Left lung (tissue), 10 donors: ENCODE data around the gene PHAF1. TPM values are rescaled to one million over a fixed set of nuclear protein-coding genes. Genes with fewer than 3 reads are reported as not detected.

Source experiments
- ATAC-seq: fragments of 200-7000 bp; cut with Tn5 transposase; one replicate; pipeline ENCODE4 v1.9.1; 2020; ENCODE audit warnings: moderate library complexity
- DNase-seq, 4 donors: peaks; one replicate each; pipeline ENCODE4 v3.0.0-alpha.2; 2013 to 2020
- H3K27ac ChIP-seq, 2 donors: fragments of 200-600 bp; sonication (generic) in 1 of 2; one replicate each; pipeline versions ENCODE4 v1.5.0 to v1.8.0; 2020 to 2021
- H3K27me3 ChIP-seq, 2 donors: fragments of 200-600 bp; sonication (generic) in 1 of 2; one replicate each; pipeline versions ENCODE4 v1.5.0 to v1.8.0; 2020 to 2021
- H3K36me3 ChIP-seq, 2 donors: fragments of 200-600 bp; sonication (generic) in 1 of 2; one replicate each; pipeline versions ENCODE4 v1.5.0 to v1.8.0; 2020 to 2021
- H3K4me1 ChIP-seq, 2 donors: fragments of 200-600 bp; one replicate each; pipeline ENCODE4 v1.8.0; 2021
- H3K4me3 ChIP-seq, 2 donors: fragments of 200-600 bp; sonication (generic) in 1 of 2; one replicate each; pipeline versions ENCODE4 v1.5.0 to v1.8.0; 2020 to 2021; ENCODE audit warnings: mild to moderate bottlenecking in 1 of 2
- H3K9me3 ChIP-seq, 2 donors: fragments of 200-600 bp; sonication (generic) in 1 of 2; one replicate each; pipeline versions ENCODE4 v1.5.0 to v1.8.0; 2020 to 2021
- intact Hi-C, 2 donors: fragments of 100-400 bp; cut with DNase I; formaldehyde crosslinking; loops; one replicate each; pipeline versions ENCODE4 v1.11.2 to v1.14.2; 2022
- polyA plus RNA-seq, 6 donors: library from polyadenylated mRNA; unstranded; fragments of 120-200 nt; gene quantifications; one replicate each; pipeline ENCODE4 v1.2.1, GENCODE V29; 2013; ENCODE audit not compliant: insufficient read length in 6 of 6
- total RNA-seq, 2 donors: library from RNA; stranded (reverse); fragmentation: NEBNext Ultra II Directional; extraction: Animal tissue kit (Norgen Biotek cat#: 25700); gene quantifications; one replicate each; pipeline ENCODE4 v1.2.1, GENCODE V29; 2021
- TF ChIP-seq, protein P1 (sequence below), 2 donors: fragments of 200-600 bp; sonication (generic) in 1 of 2; IDR thresholded peaks; one replicate each; pipeline versions ENCODE4 v1.5.0 to v1.8.0; 2021; ENCODE audit warnings: antibody characterized with exemption in 2 of 2
- donor health status: DM: no; HTN: yes; CAD: no.
- donor health status: DM: no; HTN: no; CAD: no.

The PHAF1 gene
- total and polyA plus RNA-seq, 8 donors: 12.3 to 26.5 (median 23.5) TPM

DNA sequence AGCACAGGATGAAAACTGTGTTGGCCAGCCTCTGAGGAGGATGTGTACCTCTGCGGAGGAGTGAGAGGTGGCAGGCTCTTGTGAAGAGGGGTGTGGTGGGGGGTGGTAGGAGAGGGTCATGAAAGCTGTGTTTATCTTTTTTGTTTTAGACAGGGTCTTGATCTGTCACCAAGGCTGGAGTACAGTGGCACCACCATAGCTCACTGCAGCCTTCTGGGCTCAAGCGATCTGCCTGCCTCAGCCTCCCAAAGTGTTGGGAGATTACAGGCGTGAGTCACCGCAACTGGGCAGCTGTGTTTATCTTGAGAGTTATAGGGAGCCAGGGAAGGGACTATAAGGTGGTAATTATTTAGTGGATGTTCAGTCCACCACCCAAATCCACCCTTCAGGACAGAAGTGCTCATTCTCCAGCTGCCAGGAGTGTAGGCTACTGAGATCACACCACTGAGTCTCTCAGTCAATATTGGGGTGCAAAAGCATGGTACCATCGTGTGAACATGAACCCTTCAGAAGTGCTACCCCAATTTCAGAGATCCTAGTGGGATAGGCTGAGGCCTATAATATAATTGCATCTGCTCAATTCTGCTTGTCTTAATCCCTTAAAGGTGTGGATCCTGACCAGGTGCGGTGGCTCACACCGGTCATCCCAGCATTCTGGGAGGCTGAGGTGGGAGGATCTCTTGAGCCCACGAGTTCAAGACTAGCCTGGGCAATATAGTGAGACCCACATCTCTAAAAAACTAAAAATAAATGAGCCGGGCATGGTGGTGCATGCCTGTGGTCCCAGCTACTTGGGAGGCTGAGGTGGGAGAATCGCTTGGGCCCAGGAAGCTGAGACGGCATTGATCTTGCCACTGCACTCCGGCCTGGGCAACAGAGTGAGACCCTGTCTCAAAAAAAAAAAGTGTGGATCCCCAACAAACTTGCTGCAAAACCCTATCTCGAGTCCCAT lies 81.0 kb downstream of the PHAF1 start:
- peak overlapping the region; percentile 19 to 35 for H3K27ac ChIP-seq
- TF ChIP-seq, protein P1, sequence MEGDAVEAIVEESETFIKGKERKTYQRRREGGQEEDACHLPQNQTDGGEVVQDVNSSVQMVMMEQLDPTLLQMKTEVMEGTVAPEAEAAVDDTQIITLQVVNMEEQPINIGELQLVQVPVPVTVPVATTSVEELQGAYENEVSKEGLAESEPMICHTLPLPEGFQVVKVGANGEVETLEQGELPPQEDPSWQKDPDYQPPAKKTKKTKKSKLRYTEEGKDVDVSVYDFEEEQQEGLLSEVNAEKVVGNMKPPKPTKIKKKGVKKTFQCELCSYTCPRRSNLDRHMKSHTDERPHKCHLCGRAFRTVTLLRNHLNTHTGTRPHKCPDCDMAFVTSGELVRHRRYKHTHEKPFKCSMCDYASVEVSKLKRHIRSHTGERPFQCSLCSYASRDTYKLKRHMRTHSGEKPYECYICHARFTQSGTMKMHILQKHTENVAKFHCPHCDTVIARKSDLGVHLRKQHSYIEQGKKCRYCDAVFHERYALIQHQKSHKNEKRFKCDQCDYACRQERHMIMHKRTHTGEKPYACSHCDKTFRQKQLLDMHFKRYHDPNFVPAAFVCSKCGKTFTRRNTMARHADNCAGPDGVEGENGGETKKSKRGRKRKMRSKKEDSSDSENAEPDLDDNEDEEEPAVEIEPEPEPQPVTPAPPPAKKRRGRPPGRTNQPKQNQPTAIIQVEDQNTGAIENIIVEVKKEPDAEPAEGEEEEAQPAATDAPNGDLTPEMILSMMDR (IDR thresholded peaks at IDR 0.05): no peak
- H3K27me3 ChIP-seq: no peaks in the 10 kb centered on the region
- no peaks in the 10 kb centered on the region for H3K9me3 ChIP-seq
- intact Hi-C loops: no loop called here
- peaks cover 15 to 46% of the 10 kb centered on the region in 2 donors for H3K4me1 ChIP-seq
- no peak for DNase-seq
- peak overlapping the region in 1 of 2 donors; percentile 40 for H3K4me3 ChIP-seq
- peaks cover 0 to 24% of the 10 kb centered on the region in 2 donors for H3K36me3 ChIP-seq
- no peak for ATAC-seq

DNA sequence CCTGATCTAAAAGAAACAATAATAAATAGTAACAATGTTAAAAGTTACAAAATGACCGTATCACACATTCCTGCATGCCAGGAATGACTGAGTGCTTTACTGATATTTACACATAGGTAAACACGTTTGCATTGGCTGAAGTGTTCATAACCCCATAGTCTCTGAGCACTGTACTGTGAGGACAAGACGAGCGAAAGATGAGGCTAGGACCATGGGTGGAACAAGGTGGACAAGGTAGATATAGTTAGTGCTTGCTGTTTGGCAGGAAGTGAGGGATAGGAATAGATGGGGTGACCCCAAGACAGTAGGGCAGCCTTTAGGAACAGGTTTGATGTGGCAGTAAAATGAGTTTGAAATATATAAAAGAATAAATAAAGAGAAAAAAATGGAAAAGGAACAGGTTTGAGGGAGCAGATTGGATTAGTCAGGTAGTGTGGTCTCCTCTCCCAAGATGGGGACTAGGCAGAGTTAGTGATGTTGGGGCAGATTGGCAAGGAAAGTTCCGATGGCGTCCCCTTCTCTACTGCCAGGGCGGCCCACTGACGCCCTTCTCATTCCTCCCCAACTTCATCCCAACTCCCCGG lies 81.8 kb downstream of the PHAF1 start:
- no peaks in the 10 kb centered on the region for H3K9me3 ChIP-seq

DNA sequence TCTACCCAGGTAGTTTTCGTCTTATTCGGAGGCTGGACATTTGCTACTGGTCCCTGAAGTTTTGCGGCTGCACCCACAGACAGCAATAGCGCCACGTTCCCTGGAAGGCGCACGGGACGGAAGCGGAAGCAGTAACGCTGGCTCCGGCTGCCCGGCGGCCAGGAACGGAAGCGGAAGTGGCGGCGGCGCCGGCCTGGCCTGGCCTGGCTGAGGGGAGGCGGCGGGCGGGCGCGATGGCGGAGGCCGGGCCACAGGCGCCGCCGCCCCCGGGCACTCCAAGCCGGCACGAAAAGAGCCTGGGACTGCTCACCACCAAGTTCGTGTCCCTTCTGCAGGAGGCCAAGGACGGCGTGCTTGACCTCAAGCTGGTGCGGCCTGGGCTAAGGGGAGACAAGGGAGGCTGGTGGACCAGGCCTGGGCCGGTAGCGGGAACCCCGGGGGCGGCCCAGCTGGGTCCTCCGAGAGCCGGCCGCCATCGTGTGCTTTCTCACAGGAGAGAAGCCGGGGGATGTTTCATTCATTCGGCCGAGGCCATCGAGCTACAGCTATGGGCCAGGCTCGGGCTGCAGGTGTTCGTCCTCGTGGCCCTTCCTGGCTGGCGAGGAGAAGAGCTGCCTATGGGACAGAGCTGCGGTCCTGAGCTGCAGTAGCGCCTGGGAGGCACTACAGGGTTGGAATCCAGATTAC lies 82.4 kb downstream of the PHAF1 start, which contains the start of gene E2F4:
Gene E2F4, plus strand, starts transcription at position 161 of the 687 bp plus-strand sequence. Its CDS starts 73 bp downstream, at position 234.
- H3K9me3 ChIP-seq: no peaks in the 10 kb centered on the region
- peaks cover 15 to 52% of the 10 kb centered on the region in 2 donors for H3K4me1 ChIP-seq
- intact Hi-C loops: no loop called here
- H3K27me3 ChIP-seq: no peaks in the 10 kb centered on the region
- peak within 1 kb of the TSS; percentile 48 to 82 for H3K27ac ChIP-seq
- DNase-seq: peak; percentile 86 to 98 (median 92)
- TF ChIP-seq, protein P1 (IDR thresholded peaks at IDR 0.05): no peak
- peak within 1 kb of the TSS; percentile 97 to 99 for H3K4me3 ChIP-seq
- peaks cover 0 to 38% of the 10 kb centered on the region in 2 donors for H3K36me3 ChIP-seq
- ATAC-seq: peak; percentile 98

More for the DNA sequence above, 81.8 kb downstream of the PHAF1 start:
- ATAC-seq: no peak
- Histone ChIP-seq H3K27me3 (no peaks in the 10 kb centered on the region), H3K4me1 (peaks cover 15 to 45% of the 10 kb centered on the region in 2 donors), H3K36me3 (peaks cover 0 to 31% of the 10 kb centered on the region in 2 donors), H3K27ac (peak overlapping the region in 1 of 2 donors; percentile 82), H3K4me3 (peak overlapping the region; percentile 97 to 99)
- intact Hi-C loops: no loop called here
- no peak for DNase-seq
- TF ChIP-seq, protein P1 (IDR thresholded peaks at IDR 0.05): no peak

DNA sequence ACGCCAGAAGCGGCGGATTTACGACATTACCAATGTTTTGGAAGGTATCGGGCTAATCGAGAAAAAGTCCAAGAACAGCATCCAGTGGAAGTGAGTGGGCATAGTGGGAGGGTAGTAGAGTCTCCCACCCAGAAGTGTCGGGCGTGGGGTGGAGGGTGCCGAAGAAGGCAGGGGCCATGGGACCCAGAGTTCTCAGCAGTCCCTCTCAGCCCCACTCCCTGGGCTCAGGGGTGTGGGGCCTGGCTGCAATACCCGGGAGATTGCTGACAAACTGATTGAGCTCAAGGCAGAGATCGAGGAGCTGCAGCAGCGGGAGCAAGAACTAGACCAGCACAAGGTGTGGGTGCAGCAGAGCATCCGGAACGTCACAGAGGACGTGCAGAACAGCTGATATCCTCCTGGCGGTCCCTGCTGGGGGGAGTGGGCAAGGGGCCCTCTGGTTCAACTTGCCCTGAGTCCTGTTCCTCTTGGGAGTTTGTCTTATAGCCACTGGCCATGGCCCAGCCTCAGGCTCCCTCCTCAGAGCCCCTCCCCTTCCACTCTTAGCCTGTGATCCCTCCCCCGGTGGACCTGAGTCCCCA lies 83.1 kb downstream of the PHAF1 start:
- Histone ChIP-seq H3K4me1 (peaks cover 15 to 58% of the 10 kb centered on the region in 2 donors), H3K27ac (peak overlapping the region in 1 of 2 donors; percentile 82), H3K4me3 (peak overlapping the region; percentile 97 to 99), H3K27me3 (no peaks in the 10 kb centered on the region), H3K36me3 (peaks cover 0 to 45% of the 10 kb centered on the region in 2 donors), H3K9me3 (no peaks in the 10 kb centered on the region)
- DNase-seq (no peak), ATAC-seq (no peak)
- intact Hi-C loops: no loop called here
- TF ChIP-seq, protein P1 (IDR thresholded peaks at IDR 0.05): no peak
